Neural cell (in vitro differentiated cells): ENCODE results near the gene RWDD1. TPM values are rescaled to one million over a fixed set of nuclear protein-coding genes. Genes with fewer than 3 reads are reported as not detected.

ENCODE experiments used
- H2AFZ ChIP-seq: fragments of 200-600, 300-800 bp; sonication (generic), shearing (Covaris generic); 2 replicates; pipeline ENCODE4 v1.6.0; 2014; ENCODE audit warnings: low read depth, mild to moderate bottlenecking, antibody characterized with exemption, low read length, moderate library complexity
- H3F3A ChIP-seq: fragments of 200-600 bp; shearing (Covaris generic); 2 replicates; pipeline ENCODE4 v1.6.1; 2016; ENCODE audit warnings: mild to moderate bottlenecking, moderate library complexity, mixed read lengths, antibody characterized with exemption, low read length; ENCODE audit not compliant: insufficient read depth, poor library complexity, severe bottlenecking
- H3K27ac ChIP-seq: fragments of 200-600, 300-800 bp; sonication (generic), shearing (Covaris generic); 2 replicates; pipeline ENCODE4 v1.5.1; 2014; ENCODE audit warnings: mild to moderate bottlenecking, low read length, moderate library complexity
- H3K27me3 ChIP-seq: fragments of 300-800, 200-600 bp; sonication (generic), shearing (Covaris generic); 2 replicates; pipeline ENCODE4 v1.6.0; 2014; ENCODE audit warnings: mild to moderate bottlenecking, low read depth, low read length, moderate library complexity; ENCODE audit not compliant: insufficient read depth
- H3K36me3 ChIP-seq: fragments of 300-800, 200-600 bp; sonication (generic), shearing (Covaris generic); 2 replicates; pipeline ENCODE4 v1.5.1; 2014; ENCODE audit warnings: mild to moderate bottlenecking, antibody characterized with exemption, low read length, moderate library complexity; ENCODE audit not compliant: insufficient read depth
- H3K4me2 ChIP-seq: fragments of 300-800, 200-600 bp; sonication (generic), shearing (Covaris generic); 2 replicates; pipeline ENCODE4 v1.6.0; 2014; ENCODE audit warnings: mild to moderate bottlenecking, low read length
- H3K4me3 ChIP-seq: fragments of 300-800, 200-600 bp; sonication (generic), shearing (Covaris generic); 2 replicates; pipeline ENCODE4 v1.5.1; 2014; ENCODE audit warnings: mild to moderate bottlenecking, low read length, moderate library complexity
- H3K79me2 ChIP-seq: fragments of 200-600 bp; shearing (Covaris generic); replicated peaks from 2 replicates; pipeline ENCODE4 v1.6.0; 2014; ENCODE audit warnings: mild to moderate bottlenecking, low read length, moderate library complexity; ENCODE audit not compliant: insufficient read depth
- H3K9ac ChIP-seq: fragments of 300-800, 200-600 bp; sonication (generic), shearing (Covaris generic); 2 replicates; pipeline ENCODE4 v1.6.1; 2016; ENCODE audit warnings: mild to moderate bottlenecking, low read length, mixed read lengths
- H3K9me2 ChIP-seq: fragments of 200-600 bp; shearing (Covaris generic); 2 replicates; pipeline ENCODE4 v1.6.1; 2016; ENCODE audit warnings: mild to moderate bottlenecking, low read length, mixed read lengths; ENCODE audit not compliant: insufficient read depth
- H3K9me3 ChIP-seq: fragments of 200-600, 300-800 bp; sonication (generic), shearing (Covaris generic); 2 replicates; pipeline ENCODE4 v1.6.1; 2016; ENCODE audit warnings: mild to moderate bottlenecking, mixed run types, low read length, moderate library complexity, mixed read lengths
- H4K20me1 ChIP-seq: fragments of 200-600 bp; shearing (Covaris generic); 2 replicates; pipeline ENCODE4 v1.6.1; 2016; ENCODE audit warnings: mild to moderate bottlenecking, mixed run types; ENCODE audit not compliant: insufficient read depth
- CTCF ChIP-seq: fragments of 450-650 bp; IDR thresholded peaks from 2 replicates; pipeline ENCODE4 v1.5.1; 2014; ENCODE audit warnings: antibody characterized with exemption, mild to moderate bottlenecking, moderate library complexity; ENCODE audit not compliant: poor library complexity, severe bottlenecking
- EP300 ChIP-seq: fragments of 450-650 bp; conservative IDR thresholded peaks from 2 replicates; pipeline ENCODE4 v1.6.1; 2014; ENCODE audit warnings: antibody characterized with exemption, mild to moderate bottlenecking, moderate library complexity; ENCODE audit not compliant: poor library complexity, severe bottlenecking
- EZH2 ChIP-seq: fragments of 200-600, 300-800 bp; shearing (Covaris generic), sonication (generic); IDR thresholded peaks from 2 replicates; pipeline ENCODE4 v1.6.1; 2014; ENCODE audit warnings: antibody characterized with exemption, low read length, borderline replicate concordance, mild to moderate bottlenecking; ENCODE audit not compliant: insufficient read depth, poor library complexity, severe bottlenecking
- MXI1 ChIP-seq: fragments of 450-650 bp; conservative IDR thresholded peaks from 2 replicates; pipeline ENCODE4 v1.6.1; 2014; ENCODE audit warnings: antibody characterized with exemption, mild to moderate bottlenecking; ENCODE audit not compliant: poor library complexity, severe bottlenecking
- POLR2AphosphoS5 ChIP-seq: IDR thresholded peaks from 2 replicates; pipeline ENCODE4 v1.6.1; 2012
- RAD21 ChIP-seq: fragments of 450-650 bp; conservative IDR thresholded peaks from 2 replicates; pipeline ENCODE4 v1.6.1; 2014; ENCODE audit warnings: antibody characterized with exemption, mild to moderate bottlenecking, moderate library complexity
- SMC3 ChIP-seq: fragments of 450-650 bp; conservative IDR thresholded peaks from 2 replicates; pipeline ENCODE4 v1.6.1; 2014; ENCODE audit warnings: antibody characterized with exemption, mild to moderate bottlenecking, moderate library complexity; ENCODE audit not compliant: poor library complexity
- TAF1 ChIP-seq: IDR thresholded peaks from 2 replicates; pipeline ENCODE4 v1.6.1; 2012; ENCODE audit warnings: low read depth
- polyA minus RNA-seq: library from RNA; depleted of rRNA, polyadenylated mRNA; stranded (reverse); fragments of >200 nt; gene quantifications from 2 replicates; pipeline ENCODE4 v1.2.3, GENCODE V29; 2014
- polyA plus RNA-seq: library from polyadenylated mRNA; depleted of rRNA; stranded (reverse); fragments of >200 nt; gene quantifications from 2 replicates; pipeline ENCODE4 v1.2.3, GENCODE V29; 2014
- TF ChIP-seq, protein P1 (sequence below): IDR thresholded peaks from 2 replicates; pipeline ENCODE4 v1.6.1; 2012; ENCODE audit warnings: borderline replicate concordance

Gene RWDD1
- polyA plus RNA-seq (70.1 and 83.3 TPM in 2 replicates), polyA minus RNA-seq (33.8 and 46.1 TPM in 2 replicates)

GRCh38 chr6:116570856-116571682 lies at the start of gene RWDD1:
TSS of gene RWDD1 (plus strand) at chr6:116571504. CDS start at chr6:116571583, 79 bp downstream.
- Histone ChIP-seq H3F3A (no peaks in the 10 kb centered on the region), H3K4me3 (peak within 1 kb of the TSS; percentile 93), H2AFZ (peak within 1 kb of the TSS; percentile 99), H4K20me1 (no peaks in the 10 kb centered on the region), H3K27ac (peak within 1 kb of the TSS; percentile 91), H3K9me3 (no peaks in the 10 kb centered on the region), H3K27me3 (no peaks in the 10 kb centered on the region), H3K79me2 (peaks cover 35% of the 10 kb centered on the region), H3K9ac (peak within 1 kb of the TSS; percentile 93), H3K9me2 (no peaks in the 10 kb centered on the region), H3K4me2 (peak within 1 kb of the TSS; percentile 96), H3K36me3 (no peaks in the 10 kb centered on the region)
- TF ChIP-seq POLR2AphosphoS5 (peak; percentile 94), CTCF (no peak), SMC3 (peak; percentile 57), EZH2 (no peak), EP300 (peak; percentile 58), TAF1 (peak; percentile 42), MXI1 (peak; percentile 87), RAD21 (peak; percentile 21)
- TF ChIP-seq, protein P1, sequence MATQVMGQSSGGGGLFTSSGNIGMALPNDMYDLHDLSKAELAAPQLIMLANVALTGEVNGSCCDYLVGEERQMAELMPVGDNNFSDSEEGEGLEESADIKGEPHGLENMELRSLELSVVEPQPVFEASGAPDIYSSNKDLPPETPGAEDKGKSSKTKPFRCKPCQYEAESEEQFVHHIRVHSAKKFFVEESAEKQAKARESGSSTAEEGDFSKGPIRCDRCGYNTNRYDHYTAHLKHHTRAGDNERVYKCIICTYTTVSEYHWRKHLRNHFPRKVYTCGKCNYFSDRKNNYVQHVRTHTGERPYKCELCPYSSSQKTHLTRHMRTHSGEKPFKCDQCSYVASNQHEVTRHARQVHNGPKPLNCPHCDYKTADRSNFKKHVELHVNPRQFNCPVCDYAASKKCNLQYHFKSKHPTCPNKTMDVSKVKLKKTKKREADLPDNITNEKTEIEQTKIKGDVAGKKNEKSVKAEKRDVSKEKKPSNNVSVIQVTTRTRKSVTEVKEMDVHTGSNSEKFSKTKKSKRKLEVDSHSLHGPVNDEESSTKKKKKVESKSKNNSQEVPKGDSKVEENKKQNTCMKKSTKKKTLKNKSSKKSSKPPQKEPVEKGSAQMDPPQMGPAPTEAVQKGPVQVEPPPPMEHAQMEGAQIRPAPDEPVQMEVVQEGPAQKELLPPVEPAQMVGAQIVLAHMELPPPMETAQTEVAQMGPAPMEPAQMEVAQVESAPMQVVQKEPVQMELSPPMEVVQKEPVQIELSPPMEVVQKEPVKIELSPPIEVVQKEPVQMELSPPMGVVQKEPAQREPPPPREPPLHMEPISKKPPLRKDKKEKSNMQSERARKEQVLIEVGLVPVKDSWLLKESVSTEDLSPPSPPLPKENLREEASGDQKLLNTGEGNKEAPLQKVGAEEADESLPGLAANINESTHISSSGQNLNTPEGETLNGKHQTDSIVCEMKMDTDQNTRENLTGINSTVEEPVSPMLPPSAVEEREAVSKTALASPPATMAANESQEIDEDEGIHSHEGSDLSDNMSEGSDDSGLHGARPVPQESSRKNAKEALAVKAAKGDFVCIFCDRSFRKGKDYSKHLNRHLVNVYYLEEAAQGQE = peak; percentile 10

GRCh38 chr6:116522896-116523295 lies 48.4 kb upstream of the RWDD1 start:
- no peaks in the 10 kb centered on the region for H3F3A ChIP-seq
- H3K9me3 ChIP-seq = no peaks in the 10 kb centered on the region
- no peaks in the 10 kb centered on the region for H3K36me3 ChIP-seq
- H4K20me1 ChIP-seq = no peaks in the 10 kb centered on the region
- H3K27me3 ChIP-seq = no peaks in the 10 kb centered on the region
- H3K9me2 ChIP-seq = no peaks in the 10 kb centered on the region
- no peak overlapping the region for H3K4me3 ChIP-seq
- H3K79me2 ChIP-seq = no peaks in the 10 kb centered on the region
- TF ChIP-seq TAF1 = no peak
- no peak for TF ChIP-seq EZH2
- H2AFZ ChIP-seq = no peak overlapping the region
- no peak overlapping the region for H3K27ac ChIP-seq
- no peak overlapping the region for H3K4me2 ChIP-seq
- H3K9ac ChIP-seq = no peak overlapping the region
